Smooth muscle cell of the brain vasculature (primary cell): Measurements from ENCODE around the gene LIMS2.

Source experiments
- DNase-seq: peaks from one replicate; pipeline ENCODE4 v3.0.0-alpha.2; 2012; ENCODE audit warnings: low read depth, low spot score

The LIMS2 gene

GRCh38 chr2:127674241-127675209 is 805 bp downstream of the LIMS2 start:
- DNase-seq, result no peak

GRCh38 chr2:127673291-127674069 is 1.9 kb downstream of the LIMS2 start:
- no peak for DNase-seq

GRCh38 chr2:127672341-127673224 is 2.7 kb downstream of the LIMS2 start:
- no peak for DNase-seq

- DNase-seq, result no peak
Observed at GRCh38 chr2:127671557-127672302, 3.6 kb downstream of the LIMS2 start.

GRCh38 chr2:127670957-127671290 is 4.4 kb downstream of the LIMS2 start:
- no peak for DNase-seq

- no peak for DNase-seq
Observed at GRCh38 chr2:127670055-127670956, 5.0 kb downstream of the LIMS2 start.

GRCh38 chr2:127669056-127669455 is 6.3 kb downstream of the LIMS2 start:
- no peak for DNase-seq

- no peak for DNase-seq
Observed at GRCh38 chr2:127665267-127665893, 9.9 kb downstream of the LIMS2 start.

GRCh38 chr2:127664895-127665225 is 10.5 kb downstream of the LIMS2 start:
- no peak for DNase-seq

GRCh38 chr2:127664065-127664894 is 11.1 kb downstream of the LIMS2 start:
- no peak for DNase-seq

GRCh38 chr2:127663566-127664064 is 11.7 kb downstream of the LIMS2 start:
- no peak for DNase-seq

- no peak for DNase-seq
Observed at GRCh38 chr2:127662937-127663565, 12.3 kb downstream of the LIMS2 start.

GRCh38 chr2:127661949-127662510 is 13.3 kb downstream of the LIMS2 start:
- DNase-seq, result no peak

- DNase-seq, result no peak
Observed at GRCh38 chr2:127661072-127661649, 14.2 kb downstream of the LIMS2 start.

GRCh38 chr2:127660291-127660578 is 15.1 kb downstream of the LIMS2 start:
- no peak for DNase-seq

GRCh38 chr2:127659408-127660290 is 15.7 kb downstream of the LIMS2 start:
- DNase-seq, result no peak
